Stimulated activated naive B cell treated with anti-CD40 and anti-IgM and Interleukin-4, amounts not matched to agents 10 μg/mL and 1 μg/mL and 100 μg/mL, for 72 hours (primary cell): ENCODE results near the gene OPRL1.

Experiments used
- ATAC-seq, 2 donors: fragments of 150-1000 bp; cut with Tn5 transposase; replicated peaks; 2 replicates each; pipeline ENCODE4 v1.10.0; 2021; ENCODE audit warnings: moderate library complexity in 1 of 2
- DNase-seq: peaks from one replicate; pipeline ENCODE4 v3.0.0; 2021
- H3K27ac Mint-ChIP-seq: one replicate; pipeline ENCODE4 v1.8.0; 2022; ENCODE audit warnings: mild to moderate bottlenecking, mixed read lengths
- H3K27me3 Mint-ChIP-seq, 2 donors: one replicate each; pipeline ENCODE4 v1.8.0; 2022; ENCODE audit warnings: mixed read lengths in 2 of 2
- H3K36me3 Mint-ChIP-seq, 2 donors: one replicate each; pipeline ENCODE4 v1.8.0; 2022; ENCODE audit warnings: mixed read lengths in 2 of 2, mild to moderate bottlenecking in 1 of 2
- H3K4me1 Mint-ChIP-seq, 2 donors: one replicate each; pipeline ENCODE4 v1.8.0; 2022; ENCODE audit warnings: mixed read lengths in 2 of 2, mild to moderate bottlenecking in 1 of 2
- H3K4me3 Mint-ChIP-seq, 2 donors: one replicate each; pipeline ENCODE4 v1.8.0; 2022; ENCODE audit warnings: mild to moderate bottlenecking in 2 of 2, mixed read lengths in 2 of 2, moderate library complexity in 1 of 2
- H3K9me3 Mint-ChIP-seq, 2 donors: one replicate each; pipeline ENCODE4 v1.8.0; 2022; ENCODE audit warnings: mixed read lengths in 2 of 2, mild to moderate bottlenecking in 1 of 2

Gene OPRL1

GRCh38 chr20:64056889-64057627 is 22.8 kb upstream of the OPRL1 start:
- H3K27ac Mint-ChIP-seq = no peak overlapping the region
- H3K4me1 Mint-ChIP-seq = peaks cover 11 to 18% of the 10 kb centered on the region in 2 donors
- peaks cover 26 to 39% of the 10 kb centered on the region in 2 donors for H3K27me3 Mint-ChIP-seq
- peak overlapping the region; percentile 32 to 63 for H3K4me3 Mint-ChIP-seq
- no peak for DNase-seq
- H3K36me3 Mint-ChIP-seq = peaks cover 0 to 2% of the 10 kb centered on the region in 2 donors
- H3K9me3 Mint-ChIP-seq = no peaks in the 10 kb centered on the region
- peak; percentile 40 to 54 for ATAC-seq

GRCh38 chr20:64057628-64058498 is 22.0 kb upstream of the OPRL1 start:
- Mint-ChIP-seq H3K36me3 (peaks cover 0 to 2% of the 10 kb centered on the region in 2 donors), H3K27me3 (peaks cover 22 to 33% of the 10 kb centered on the region in 2 donors), H3K4me3 (peak overlapping the region; percentile 32 to 63), H3K9me3 (no peaks in the 10 kb centered on the region), H3K4me1 (peaks cover 13 to 25% of the 10 kb centered on the region in 2 donors), H3K27ac (no peak overlapping the region)
- DNase-seq (peak; percentile 60), ATAC-seq (peak; percentile 88 to 90)

GRCh38 chr20:64058536-64058935 is 21.3 kb upstream of the OPRL1 start:
- Mint-ChIP-seq H3K9me3 (no peaks in the 10 kb centered on the region), H3K27me3 (peaks cover 15 to 26% of the 10 kb centered on the region in 2 donors), H3K4me3 (no peak overlapping the region), H3K4me1 (peaks cover 13 to 26% of the 10 kb centered on the region in 2 donors), H3K36me3 (peaks cover 0 to 2% of the 10 kb centered on the region in 2 donors), H3K27ac (no peak overlapping the region)
- DNase-seq (no peak), ATAC-seq (no peak)

GRCh38 chr20:64062276-64062595 is 17.6 kb upstream of the OPRL1 start:
- H3K4me1 Mint-ChIP-seq = peaks cover 40 to 59% of the 10 kb centered on the region in 2 donors
- ATAC-seq (no peak), DNase-seq (no peak)
- peak overlapping the region; percentile 85 to 88 for H3K4me3 Mint-ChIP-seq
- no peak overlapping the region for H3K27ac Mint-ChIP-seq
- H3K36me3 Mint-ChIP-seq = peaks cover 0 to 2% of the 10 kb centered on the region in 2 donors
- no peaks in the 10 kb centered on the region for H3K27me3 Mint-ChIP-seq
- H3K9me3 Mint-ChIP-seq = no peaks in the 10 kb centered on the region

GRCh38 chr20:64062596-64063388 is 17.1 kb upstream of the OPRL1 start, which contains the start of gene TCEA2:
TCEA2 (plus strand) TSS chr20:64063198; CDS start chr20:64063313, 115 bp downstream.
- Mint-ChIP-seq H3K4me3 (peak within 1 kb of the TSS; percentile 85 to 88), H3K4me1 (peaks cover 40 to 59% of the 10 kb centered on the region in 2 donors), H3K27me3 (no peaks in the 10 kb centered on the region), H3K9me3 (no peaks in the 10 kb centered on the region), H3K27ac (peak within 1 kb of the TSS; percentile 81), H3K36me3 (peaks cover 0 to 2% of the 10 kb centered on the region in 2 donors)
- ATAC-seq (peak; percentile 87 to 90), DNase-seq (peak; percentile 91)

GRCh38 chr20:64063389-64064144 is 16.3 kb upstream of the OPRL1 start:
- H3K27ac Mint-ChIP-seq = peak overlapping the region; percentile 81
- DNase-seq (no peak), ATAC-seq (peak in 1 of 2 donors; percentile 8)

GRCh38 chr20:64064145-64064698 is 15.7 kb upstream of the OPRL1 start:
- peak overlapping the region; percentile 85 to 88 for H3K4me3 Mint-ChIP-seq
- H3K9me3 Mint-ChIP-seq = no peaks in the 10 kb centered on the region
- H3K27me3 Mint-ChIP-seq = no peaks in the 10 kb centered on the region
- peaks cover 46 to 62% of the 10 kb centered on the region in 2 donors for H3K4me1 Mint-ChIP-seq
- peak overlapping the region; percentile 81 for H3K27ac Mint-ChIP-seq
- DNase-seq = no peak
- ATAC-seq = no peak
- H3K36me3 Mint-ChIP-seq = peaks cover 0 to 2% of the 10 kb centered on the region in 2 donors

More at GRCh38 chr20:64063389-64064144, 16.3 kb upstream of the OPRL1 start:
- Mint-ChIP-seq H3K9me3 (no peaks in the 10 kb centered on the region), H3K36me3 (peaks cover 0 to 2% of the 10 kb centered on the region in 2 donors), H3K4me3 (peak overlapping the region; percentile 85 to 88), H3K27me3 (no peaks in the 10 kb centered on the region), H3K4me1 (peaks cover 42 to 57% of the 10 kb centered on the region in 2 donors)

GRCh38 chr20:64065062-64065973 is 14.6 kb upstream of the OPRL1 start:
- Mint-ChIP-seq H3K4me3 (peak overlapping the region; percentile 60), H3K27ac (peak overlapping the region; percentile 92), H3K9me3 (no peaks in the 10 kb centered on the region), H3K4me1 (peaks cover 46 to 70% of the 10 kb centered on the region in 2 donors), H3K27me3 (no peaks in the 10 kb centered on the region), H3K36me3 (peaks cover 0 to 2% of the 10 kb centered on the region in 2 donors)
- DNase-seq (no peak), ATAC-seq (no peak)

GRCh38 chr20:64065974-64066343 is 13.9 kb upstream of the OPRL1 start:
- ATAC-seq (peak; percentile 71 to 72), DNase-seq (peak; percentile 74)
- H3K9me3 Mint-ChIP-seq = no peaks in the 10 kb centered on the region
- no peaks in the 10 kb centered on the region for H3K27me3 Mint-ChIP-seq
- H3K36me3 Mint-ChIP-seq = peaks cover 0 to 2% of the 10 kb centered on the region in 2 donors
- H3K4me3 Mint-ChIP-seq = peak overlapping the region; percentile 60
- H3K27ac Mint-ChIP-seq = peak overlapping the region; percentile 92
- peaks cover 50 to 75% of the 10 kb centered on the region in 2 donors for H3K4me1 Mint-ChIP-seq

- H3K4me1 Mint-ChIP-seq = peaks cover 54 to 85% of the 10 kb centered on the region in 2 donors
- H3K27me3 Mint-ChIP-seq = no peaks in the 10 kb centered on the region
- H3K9me3 Mint-ChIP-seq = no peaks in the 10 kb centered on the region
- peaks cover 2 to 6% of the 10 kb centered on the region in 2 donors for H3K36me3 Mint-ChIP-seq
- H3K27ac Mint-ChIP-seq = peak overlapping the region; percentile 14
- ATAC-seq = no peak
- no peak overlapping the region for H3K4me3 Mint-ChIP-seq
- DNase-seq = no peak
These were observed 12.8 kb upstream of the OPRL1 start for GRCh38 chr20:64067005-64067632.

GRCh38 chr20:64067733-64068307 is 12.1 kb upstream of the OPRL1 start:
- Mint-ChIP-seq H3K4me3 (no peak overlapping the region), H3K4me1 (peaks cover 57 to 82% of the 10 kb centered on the region in 2 donors)
- no peak for ATAC-seq

More at GRCh38 chr20:64067733-64068307, 12.1 kb upstream of the OPRL1 start:
- peak overlapping the region; percentile 14 for H3K27ac Mint-ChIP-seq
- H3K27me3 Mint-ChIP-seq = no peaks in the 10 kb centered on the region
- DNase-seq = no peak
- H3K9me3 Mint-ChIP-seq = no peaks in the 10 kb centered on the region
- peaks cover 2 to 10% of the 10 kb centered on the region in 2 donors for H3K36me3 Mint-ChIP-seq
